ENCODE results near the gene CMTM4. TPM values are rescaled to one million over a fixed set of nuclear protein-coding genes. Genes with fewer than 3 reads are reported as not detected.
"Not testable (repeated sequence)": the region's sequence is repeated elsewhere in the genome, so short reads cannot be mapped to it uniquely, and the experiment has no call there.

Gene CMTM4
- total RNA-seq, 1 donor from 2014 or later = 11.6 TPM

DNA sequence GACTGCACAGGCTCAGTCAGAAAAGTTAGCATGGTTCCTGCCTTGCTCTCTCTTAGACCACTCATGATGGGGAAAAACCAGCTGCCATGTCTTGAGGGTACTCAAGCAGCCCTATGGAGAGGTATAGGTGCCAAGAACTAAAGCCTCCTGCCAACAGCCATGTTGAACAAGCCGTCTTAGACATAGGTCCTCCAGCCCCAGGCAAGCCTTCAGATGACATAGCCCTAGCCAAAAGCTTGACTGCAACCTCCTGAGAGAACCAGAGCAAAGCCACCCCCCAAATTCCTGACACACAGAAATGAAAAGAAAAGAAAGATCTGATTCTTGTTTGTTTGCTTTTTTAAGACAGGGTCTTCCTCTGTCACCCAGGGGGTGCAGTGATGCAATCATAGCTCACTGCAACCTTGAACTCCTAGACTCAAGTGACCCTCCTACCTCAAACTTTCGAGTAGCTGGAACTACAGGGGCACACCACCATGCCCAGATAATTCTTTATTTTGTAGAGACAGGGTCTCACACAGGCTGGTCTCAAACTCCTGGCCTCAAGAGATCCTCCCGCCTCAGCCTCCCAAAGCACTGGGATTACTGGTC is 55.7 kb downstream of the CMTM4 start:
- no peak for DNase-seq

DNA sequence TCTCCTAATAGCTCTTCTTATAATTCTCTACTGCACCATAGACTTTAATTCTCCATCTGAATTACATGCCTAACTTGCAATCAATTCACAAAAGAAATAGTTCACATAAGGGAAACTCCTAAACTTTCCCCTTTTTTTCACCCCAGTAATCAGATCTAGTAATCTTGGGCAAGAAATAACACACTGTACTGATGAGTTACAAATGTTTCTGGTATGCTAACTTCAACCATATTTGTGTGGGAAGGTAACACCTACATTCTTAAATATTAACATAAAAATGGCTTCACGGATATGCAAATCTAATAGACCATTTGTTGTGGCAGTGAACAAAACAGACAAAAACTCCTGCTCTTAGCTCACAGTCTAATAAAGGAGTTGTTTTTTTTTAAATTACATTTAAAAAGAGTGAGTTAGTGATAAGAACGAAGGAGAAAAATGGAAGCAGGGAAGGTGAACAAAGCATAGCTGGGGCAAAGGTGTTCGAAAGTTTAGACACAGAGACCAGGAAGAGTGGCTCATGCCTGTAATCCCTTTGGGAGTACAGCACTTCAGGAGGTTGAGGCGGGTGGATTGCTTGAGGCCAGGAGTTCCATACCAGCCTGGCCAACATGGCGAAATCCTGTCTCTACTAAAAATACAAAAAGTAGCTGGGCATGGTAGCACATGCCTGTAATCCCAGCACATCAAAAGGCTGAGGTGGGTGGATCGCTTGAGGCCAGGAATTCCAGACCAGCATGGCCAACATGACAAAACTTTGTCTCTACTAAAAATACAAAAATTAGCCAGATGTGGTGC is 57.3 kb downstream of the CMTM4 start:
- no peak for DNase-seq

GRCh38 chr16:66637806-66638205 is 58.7 kb downstream of the CMTM4 start:
- no peak for DNase-seq

DNA sequence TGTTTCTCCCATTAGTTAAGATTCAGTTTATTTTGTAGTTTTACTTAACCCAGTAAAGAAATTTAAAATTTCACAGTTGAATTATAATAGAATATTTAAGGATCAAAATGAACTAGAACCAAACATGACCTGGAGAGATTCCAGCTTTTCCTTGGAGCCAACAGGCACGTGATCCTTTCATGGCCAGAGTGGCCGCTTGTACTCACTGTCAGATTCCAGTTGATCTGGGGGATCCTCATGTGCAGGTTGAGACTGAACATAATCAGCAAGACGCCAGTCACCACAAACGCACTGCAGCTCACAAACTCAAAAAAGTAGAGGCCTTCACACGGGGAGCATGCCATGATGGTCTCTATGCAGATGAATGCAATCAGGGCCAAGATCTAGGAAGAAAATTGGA is 60.3 kb downstream of the CMTM4 start:
- DNase-seq = no peak

DNA sequence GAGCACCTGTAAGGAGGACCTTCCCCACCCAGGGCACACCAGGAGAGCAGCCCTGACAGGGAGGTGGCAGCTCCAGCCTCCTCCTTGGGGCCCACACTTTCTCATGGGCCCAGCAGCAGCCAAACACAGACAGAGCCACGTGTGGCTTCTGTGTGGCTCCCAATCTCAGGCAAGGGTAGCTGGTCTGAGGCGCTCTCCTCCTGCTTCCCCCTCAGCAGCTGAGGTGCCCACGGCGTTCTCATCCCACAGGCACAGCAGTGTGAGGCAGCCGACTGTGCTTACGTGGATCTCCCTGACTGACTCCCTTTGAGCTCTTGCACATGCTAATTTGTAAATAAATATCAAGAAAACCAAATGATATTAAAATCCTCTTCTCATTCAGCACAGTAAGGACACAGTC is 61.1 kb downstream of the CMTM4 start:
- DNase-seq = no peak

DNA sequence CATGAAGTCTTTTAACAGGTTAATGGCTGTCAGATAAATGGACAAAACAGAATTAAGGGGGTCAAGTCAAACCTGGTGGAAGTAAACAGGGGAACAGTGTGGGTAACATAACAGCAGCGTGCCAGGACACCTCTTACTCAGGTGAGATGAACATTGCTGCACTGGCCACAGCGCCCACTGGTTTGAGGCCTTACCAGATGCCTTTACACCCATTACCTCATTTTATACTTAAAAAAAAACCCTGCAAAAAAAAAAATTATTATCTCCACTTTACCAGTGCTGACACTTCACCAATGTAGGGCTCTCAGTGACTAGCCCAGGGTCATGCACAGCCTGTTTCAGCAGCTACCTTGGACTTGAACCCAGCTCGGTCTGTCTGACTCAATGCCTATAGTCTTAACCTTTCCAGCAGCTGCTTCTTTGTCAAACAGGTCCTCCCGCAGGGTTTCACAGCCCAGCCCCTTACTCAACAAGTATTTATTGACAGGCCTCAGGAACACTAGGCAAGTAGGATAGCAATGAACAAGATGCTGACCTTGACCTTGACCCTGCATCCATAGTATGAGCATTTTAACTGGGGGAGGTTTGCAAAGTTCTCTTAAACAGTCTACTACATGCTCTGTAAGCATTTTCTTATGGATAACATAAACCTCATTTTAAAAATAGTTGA is 61.9 kb downstream of the CMTM4 start:
- no peak for DNase-seq

GRCh38 chr16:66631558-66631957 is 65.0 kb downstream of the CMTM4 start:
- not testable (repeated sequence) for DNase-seq

DNA sequence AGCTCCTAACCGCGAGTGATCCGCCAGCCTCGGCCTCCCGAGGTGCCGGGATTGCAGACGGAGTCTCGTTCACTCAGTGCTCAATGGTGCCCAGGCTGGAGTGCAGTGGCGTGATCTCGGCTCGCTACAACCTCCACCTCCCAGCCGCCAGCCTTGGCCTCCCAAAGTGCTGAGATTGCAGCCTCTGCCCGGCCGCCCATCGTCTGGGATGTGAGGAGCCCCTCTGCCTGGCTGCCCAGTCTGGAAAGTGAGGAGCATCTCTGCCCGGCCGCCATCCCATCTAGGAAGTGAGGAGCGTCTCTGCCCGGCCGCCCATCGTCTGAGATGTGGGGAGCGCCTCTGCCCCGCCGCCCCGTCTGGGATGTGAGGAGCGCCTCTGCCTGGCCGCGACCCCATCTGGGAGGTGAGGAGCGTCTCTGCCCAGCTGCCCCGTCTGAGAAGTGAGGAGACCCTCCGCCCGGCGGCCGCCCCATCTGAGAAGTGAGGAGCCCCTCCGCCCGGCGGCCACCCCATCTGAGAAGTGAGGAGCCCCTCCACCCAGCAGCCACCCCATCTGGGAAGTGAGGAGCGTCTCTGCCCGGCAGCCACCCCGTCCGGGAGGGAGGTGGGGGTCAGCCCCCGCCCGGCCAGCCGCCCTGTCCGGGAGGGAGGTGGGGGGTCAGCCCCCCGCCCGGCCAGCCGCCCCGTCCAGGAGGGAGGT is 65.8 kb downstream of the CMTM4 start:
- not testable (repeated sequence) for DNase-seq

DNA sequence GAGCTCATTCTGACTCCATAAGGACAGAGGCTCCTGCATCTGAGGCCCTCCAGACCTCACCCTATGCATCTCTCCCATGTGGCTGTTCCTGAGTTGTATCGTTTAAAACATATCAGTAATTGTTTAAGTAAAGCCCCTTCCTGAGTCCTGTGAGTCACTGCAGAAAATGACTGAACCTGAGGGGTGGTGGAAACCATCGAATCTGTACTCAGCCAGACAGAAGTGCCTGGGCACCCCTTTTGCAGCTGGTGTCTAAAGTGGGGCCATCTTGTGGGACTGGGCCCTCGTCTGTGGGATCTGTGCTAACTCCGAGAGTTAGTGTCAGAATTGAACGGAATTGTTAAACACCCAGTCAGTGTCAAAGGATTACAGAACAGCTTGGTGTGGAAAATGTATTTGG is 66.7 kb downstream of the CMTM4 start:
- no peak for DNase-seq

DNA sequence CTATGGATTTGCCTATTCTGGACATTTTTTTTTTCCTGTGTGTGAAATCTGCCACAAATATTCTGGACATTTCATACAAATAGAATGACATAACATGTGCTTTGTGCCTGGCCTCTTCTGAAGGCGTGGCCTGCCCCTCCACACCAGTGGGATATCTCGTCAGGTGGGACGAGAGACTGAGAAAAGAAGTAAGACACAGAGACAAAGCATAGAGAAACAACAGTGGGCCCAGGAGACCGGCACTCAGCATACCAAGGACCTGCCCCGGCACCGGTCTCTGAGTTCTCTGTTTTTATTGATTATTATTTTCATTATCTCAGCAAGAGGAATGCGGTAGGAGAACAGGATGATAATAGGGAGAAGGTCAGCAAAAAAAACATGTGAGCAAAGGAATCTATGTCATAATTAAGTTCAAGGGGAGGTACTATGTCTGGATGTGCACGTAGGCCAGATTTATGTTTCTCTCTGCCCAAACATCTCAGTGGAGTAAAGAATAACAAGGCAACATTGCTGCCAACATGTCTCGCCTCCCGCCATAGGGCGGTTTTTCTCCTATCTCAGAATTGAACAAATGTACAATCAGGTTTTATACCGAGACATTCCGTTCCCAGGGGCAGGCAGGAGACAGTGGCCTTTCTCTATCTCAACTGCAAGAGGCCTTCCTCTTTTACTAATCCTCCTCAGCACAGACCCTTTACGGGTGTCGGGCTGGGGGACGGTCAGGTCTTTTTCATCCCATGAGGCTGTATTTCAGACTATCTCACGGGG is 68.7 kb downstream of the CMTM4 start:
- DNase-seq = not testable (repeated sequence)

GRCh38 chr16:66623755-66624154 is 72.8 kb downstream of the CMTM4 start:
- DNase-seq = no peak

GRCh38 chr16:66622863-66623262 is 73.7 kb downstream of the CMTM4 start:
- no peak for DNase-seq

- no peak for DNase-seq
Measured at GRCh38 chr16:66621973-66622372, 74.6 kb downstream of the CMTM4 start.

DNA sequence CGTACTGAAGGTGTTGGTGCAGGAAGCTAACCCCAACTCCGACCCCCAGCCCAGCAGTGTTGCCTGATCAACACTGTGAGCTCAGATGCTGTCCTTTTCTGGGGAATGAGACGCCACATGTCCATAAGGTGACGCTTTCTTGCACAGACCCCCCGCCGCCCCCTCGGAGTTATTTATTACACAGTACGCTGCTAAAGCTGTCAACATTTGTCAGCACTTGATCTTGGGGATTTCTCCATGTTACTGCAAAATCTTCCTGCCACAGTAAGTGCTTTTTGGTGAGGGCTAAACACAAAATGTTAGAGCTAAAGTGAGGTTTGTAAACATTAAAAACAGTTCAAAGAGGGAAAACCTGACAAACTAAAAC is 76.1 kb downstream of the CMTM4 start:
- no peak for DNase-seq

DNA sequence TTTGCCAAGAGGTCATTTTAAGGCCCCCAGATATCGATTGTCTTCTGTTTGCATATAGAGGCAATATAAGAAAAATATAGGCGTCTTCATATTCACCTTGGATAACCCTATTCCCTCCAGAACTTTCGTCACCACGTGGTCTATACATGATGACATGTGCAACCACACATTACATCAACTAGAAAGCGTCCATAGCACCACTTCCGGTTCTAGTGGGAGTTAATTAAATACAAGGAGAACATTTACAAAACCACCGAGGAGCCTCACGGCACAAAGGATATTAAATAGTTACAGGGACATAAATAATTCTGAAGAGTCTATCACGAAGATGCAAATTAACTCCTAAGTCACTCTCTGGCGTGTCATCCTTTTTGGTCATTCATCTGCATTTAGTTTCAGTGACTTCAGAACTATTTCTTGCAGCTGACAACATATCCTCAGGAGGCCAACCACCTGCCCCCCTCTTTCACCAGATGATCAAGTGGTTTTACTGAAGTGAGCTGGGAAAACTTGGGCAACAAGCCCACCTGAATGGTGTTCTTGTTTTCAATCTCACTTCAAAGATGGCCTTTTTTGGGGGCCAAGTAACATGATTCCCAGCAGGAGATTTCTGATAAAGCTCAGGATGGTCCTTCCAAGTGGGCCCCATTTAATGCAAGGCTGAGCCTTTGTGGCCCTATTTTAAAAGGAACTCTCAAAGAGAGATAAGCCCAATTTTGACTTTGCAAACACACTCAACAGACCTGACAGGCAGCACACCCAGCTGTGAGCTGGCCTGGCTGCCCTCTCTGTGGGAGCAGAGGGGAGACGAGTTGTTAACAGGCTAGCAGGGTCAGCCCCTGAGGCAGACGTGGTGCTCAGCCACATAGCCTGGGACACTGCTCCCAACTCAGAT is 76.8 kb downstream of the CMTM4 start:
- no peak for DNase-seq

GRCh38 chr16:66618588-66619375 is 77.8 kb downstream of the CMTM4 start:
- DNase-seq = peak; percentile 67

GRCh38 chr16:66617728-66618127 is 78.8 kb downstream of the CMTM4 start:
- DNase-seq = no peak

- DNase-seq = no peak
Measured at GRCh38 chr16:66617010-66617434, 79.5 kb downstream of the CMTM4 start.

DNA sequence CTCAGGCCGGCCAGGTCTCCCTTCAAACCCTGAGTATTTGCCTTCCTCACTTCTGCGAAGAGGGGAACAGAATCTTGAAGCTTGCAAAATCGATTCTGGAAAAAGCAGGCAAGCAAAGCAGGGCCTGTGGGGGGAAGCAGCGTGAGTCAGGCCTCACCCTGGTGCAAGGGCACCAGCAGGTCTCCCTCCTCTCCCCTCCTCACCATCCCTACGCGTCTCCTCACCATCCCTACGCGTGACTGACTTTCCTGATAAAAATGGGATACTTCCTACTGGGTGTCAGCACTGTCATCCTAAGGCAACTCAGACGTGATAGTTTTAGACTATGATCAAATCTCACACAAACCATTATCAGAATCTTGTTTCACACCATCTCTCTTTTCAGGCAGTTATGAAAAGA is 80.0 kb downstream of the CMTM4 start:
- no peak for DNase-seq

DNA sequence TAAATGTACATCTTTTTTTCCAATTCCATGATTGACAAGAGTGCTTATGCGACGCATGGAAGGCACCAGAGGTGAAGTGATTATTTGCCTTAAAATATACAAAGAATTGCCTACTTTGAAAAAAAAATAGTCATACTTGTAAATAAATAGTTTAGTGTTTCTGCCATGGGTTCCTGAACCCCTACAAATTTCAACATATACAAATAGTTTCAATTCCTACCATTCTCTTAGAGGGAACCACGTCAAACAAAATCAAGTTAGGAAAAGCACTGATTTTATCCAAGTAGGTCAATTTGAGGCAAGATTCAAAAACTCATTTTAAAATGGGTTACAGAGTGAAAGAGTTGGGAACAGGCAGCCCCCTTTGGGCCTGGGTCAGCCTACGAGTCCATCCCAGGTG is 80.4 kb downstream of the CMTM4 start:
- no peak for DNase-seq
